ENCODE data around the gene IKZF2.

IKZF2 gene

DNA sequence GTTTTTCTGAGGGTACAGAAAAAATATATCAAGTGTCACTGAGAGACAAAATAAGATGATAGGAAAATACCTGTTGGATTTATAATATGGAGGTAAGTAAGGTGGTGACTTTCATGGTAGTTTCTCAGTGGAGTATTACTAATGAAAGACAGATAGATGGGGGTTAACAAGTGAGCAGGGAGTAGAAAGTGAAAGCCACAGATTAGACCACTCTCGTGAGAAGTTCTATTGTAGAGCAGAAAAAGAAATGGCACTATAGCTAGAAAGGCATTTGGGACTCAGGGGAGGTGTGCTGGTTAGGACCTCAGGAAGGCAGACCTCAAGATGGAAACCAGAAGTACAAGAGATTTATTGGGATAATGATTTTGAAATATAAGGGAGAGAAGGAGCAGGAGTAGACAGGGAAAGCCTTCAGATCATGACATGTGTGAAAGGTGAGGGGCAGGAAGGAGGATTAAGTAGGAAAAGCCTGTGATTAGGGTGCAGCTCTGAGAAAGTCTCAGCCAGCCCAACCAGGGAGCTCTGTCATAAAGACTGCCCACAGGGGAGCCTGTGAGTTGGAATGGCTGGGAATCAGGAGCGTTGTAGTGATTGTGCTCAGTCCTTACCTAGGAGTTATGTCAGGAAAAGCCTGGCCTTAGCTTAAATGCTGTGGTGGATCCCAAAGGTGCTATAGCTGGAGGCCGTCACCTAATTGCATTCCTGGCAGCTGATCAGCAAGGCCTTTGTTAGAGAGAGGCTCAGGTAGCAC, 198.1 kb downstream of the IKZF2 start:
- no peak for DNase-seq

DNA sequence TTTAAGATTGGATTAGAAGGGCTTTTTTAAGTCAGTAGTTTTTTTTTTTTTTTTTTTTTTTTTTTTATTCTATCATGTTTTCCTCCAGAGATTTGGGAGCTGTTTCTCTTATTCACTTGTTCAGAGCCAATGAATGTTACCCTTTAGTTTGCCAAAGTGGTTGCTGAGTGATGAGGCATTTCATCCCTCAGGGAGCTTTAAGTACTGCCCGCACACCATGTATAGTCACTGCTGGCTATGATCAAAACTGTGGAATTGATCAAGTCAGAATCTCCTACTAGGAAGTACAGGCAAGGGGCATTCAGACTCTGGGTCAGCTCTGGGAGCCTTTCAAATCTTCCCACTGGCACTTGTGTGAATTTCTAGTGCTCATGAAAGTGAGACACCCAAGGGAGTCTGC, 201.6 kb downstream of the IKZF2 start:
- no peak for DNase-seq

All from stimulated activated CD4-positive, alpha-beta T cell treated with anti-CD3 and anti-CD28 coated beads, Interleukin-15, amount 100 ng/mL, for 24 hours (primary cell).